GM18505 (cell line): Measurements from ENCODE around the gene TMC4.
"Not testable (repeated sequence)": the region's sequence is repeated elsewhere in the genome, so short reads cannot be mapped to it uniquely, and the experiment has no call there.

ENCODE experiments used
- ATAC-seq: cut with Tn5 transposase; IDR thresholded peaks from one replicate; pipeline ENCODE4 v1.9.1; 2021; ENCODE audit not compliant: unreplicated experiment
- POLR2A ChIP-seq: IDR thresholded peaks from 4 replicates; pipeline ENCODE4 v1.6.1; 2011; ENCODE audit warnings: borderline replicate concordance; ENCODE audit not compliant: insufficient read depth, insufficient read length; ENCODE audit errors: extremely low read depth

TMC4 gene

GRCh38 chr19:54208784-54209057, 35.8 kb upstream of the TMC4 start:
- ATAC-seq = no peak
- no peak for TF ChIP-seq POLR2A

GRCh38 chr19:54207983-54208783, 35.2 kb upstream of the TMC4 start:
- ATAC-seq = peak; percentile 37
- TF ChIP-seq POLR2A = peak; percentile 58

GRCh38 chr19:54207676-54207982, 34.7 kb upstream of the TMC4 start:
- no peak for TF ChIP-seq POLR2A
- ATAC-seq = no peak

- ATAC-seq = not testable (repeated sequence)
These were observed 34.2 kb upstream of the TMC4 start for GRCh38 chr19:54207193-54207592.

GRCh38 chr19:54206831-54207177, 33.8 kb upstream of the TMC4 start:
- no peak for TF ChIP-seq POLR2A
- no peak for ATAC-seq

GRCh38 chr19:54206030-54206830, 33.3 kb upstream of the TMC4 start:
- TF ChIP-seq POLR2A = no peak
- no peak for ATAC-seq

- no peak for TF ChIP-seq POLR2A
- ATAC-seq = no peak
These were observed 32.0 kb upstream of the TMC4 start for GRCh38 chr19:54204767-54205468.

GRCh38 chr19:54203151-54203611, 30.2 kb upstream of the TMC4 start:
- no peak for ATAC-seq
- TF ChIP-seq POLR2A = no peak

GRCh38 chr19:54201980-54202379, 29.0 kb upstream of the TMC4 start:
- ATAC-seq = no peak
- no peak for TF ChIP-seq POLR2A

- no peak for ATAC-seq
These were observed 28.3 kb upstream of the TMC4 start for GRCh38 chr19:54201172-54201701.

GRCh38 chr19:54199401-54199800, 26.4 kb upstream of the TMC4 start:
- no peak for TF ChIP-seq POLR2A

More at GRCh38 chr19:54201172-54201701, 28.3 kb upstream of the TMC4 start:
- no peak for TF ChIP-seq POLR2A

GRCh38 chr19:54197121-54197520, 24.2 kb upstream of the TMC4 start:
- ATAC-seq = no peak
- TF ChIP-seq POLR2A = no peak

More at GRCh38 chr19:54199401-54199800, 26.4 kb upstream of the TMC4 start:
- no peak for ATAC-seq

GRCh38 chr19:54196536-54196935, 23.6 kb upstream of the TMC4 start:
- no peak for TF ChIP-seq POLR2A
- ATAC-seq = no peak

GRCh38 chr19:54194463-54194862, 21.5 kb upstream of the TMC4 start:
- not testable (repeated sequence) for ATAC-seq
